ENCODE results near the gene HMOX1. TPM values are rescaled to one million over a fixed set of nuclear protein-coding genes. Genes with fewer than 3 reads are reported as not detected.

HMOX1 gene
- total and polyA plus RNA-seq, 5 donors from 2014 or later = 0.93 to 2.9 (median 1.7) TPM; not detected in 1

- Histone ChIP-seq H3K27ac (ENCODE audit: insufficient read depth, low read length, poor library complexity, severe bottlenecking) (no peak overlapping the region), H3K9me3 (ENCODE audit: control insufficient read depth in 2 of 2, low read length in 2 of 2) (no peaks in the 10 kb centered on the region), H3K4me1 (ENCODE audit: control insufficient read depth, insufficient read depth, low read length, poor library complexity, severe bottlenecking) (peaks cover 29% of the 10 kb centered on the region), H3K36me3 (ENCODE audit: control insufficient read depth, insufficient read depth, low read length) (peaks cover 9% of the 10 kb centered on the region), H3K4me3 (ENCODE audit: low read depth, low read length) (no peak overlapping the region), H3K27me3 (ENCODE audit: control insufficient read depth, insufficient read depth, low read length) (no peaks in the 10 kb centered on the region)
- ATAC-seq (ENCODE audit: low read depth in 2 of 2) = no peak
- Mint-ChIP-seq H3K36me3 (peaks cover 20% of the 10 kb centered on the region), H3K27me3 (peaks cover under 1% of the 10 kb centered on the region), H3K4me1 (peaks cover under 1 to 35% (median 20%) of the 10 kb centered on the region in 4 donors), H3K4me3 (peak overlapping the region; percentile 99 to 100 (median 99)), H3K27ac (peak overlapping the region; percentile 75 to 99 (median 98)), H3K9me3 (peaks cover 0 to 3% (median 0%) of the 10 kb centered on the region in 7 donors)
- DNase-seq = no peak
Observed at GRCh38 chr22:35398591-35398973, 17.7 kb downstream of the HMOX1 start.

GRCh38 chr22:35399114-35399677 lies 18.3 kb downstream of the HMOX1 start:
- H3K4me1 ChIP-seq (ENCODE audit: control insufficient read depth, insufficient read depth, low read length, poor library complexity, severe bottlenecking) = peaks cover 28% of the 10 kb centered on the region
- peak overlapping the region; percentile 98 to 99 (median 99) for H3K27ac Mint-ChIP-seq
- H3K9me3 ChIP-seq (ENCODE audit: control insufficient read depth in 2 of 2, low read length in 2 of 2) = no peaks in the 10 kb centered on the region
- H3K9me3 Mint-ChIP-seq = peaks cover 0 to 3% (median 0%) of the 10 kb centered on the region in 7 donors
- H3K4me3 ChIP-seq (ENCODE audit: low read depth, low read length) = peak overlapping the region; percentile 89
- H3K36me3 ChIP-seq (ENCODE audit: control insufficient read depth, insufficient read depth, low read length) = peaks cover 16% of the 10 kb centered on the region
- H3K27me3 Mint-ChIP-seq = no peaks in the 10 kb centered on the region
- peak overlapping the region; percentile 79 for H3K27ac ChIP-seq (ENCODE audit: insufficient read depth, low read length, poor library complexity, severe bottlenecking)
- peaks cover 7 to 30% (median 21%) of the 10 kb centered on the region in 4 donors for H3K4me1 Mint-ChIP-seq
- ATAC-seq (ENCODE audit: low read depth in 2 of 2) (no peak), DNase-seq (no peak)
- H3K27me3 ChIP-seq (ENCODE audit: control insufficient read depth, insufficient read depth, low read length) = no peaks in the 10 kb centered on the region
- peak overlapping the region; percentile 99 to 100 (median 99) for H3K4me3 Mint-ChIP-seq
- H3K36me3 Mint-ChIP-seq = peaks cover 22% of the 10 kb centered on the region

GRCh38 chr22:35399678-35400500 lies 19.0 kb downstream of the HMOX1 start, which contains the start of gene MCM5:
Gene MCM5 (plus strand): TSS chr22:35400140. CDS start chr22:35400439, 299 bp downstream.
- H3K4me1 Mint-ChIP-seq = peaks cover 10 to 30% (median 22%) of the 10 kb centered on the region in 4 donors
- H3K36me3 Mint-ChIP-seq = peaks cover 27% of the 10 kb centered on the region
- Histone ChIP-seq H3K9me3 (ENCODE audit: control insufficient read depth in 2 of 2, low read length in 2 of 2) (no peaks in the 10 kb centered on the region), H3K4me1 (ENCODE audit: control insufficient read depth, insufficient read depth, low read length, poor library complexity, severe bottlenecking) (peaks cover 28% of the 10 kb centered on the region), H3K27me3 (ENCODE audit: control insufficient read depth, insufficient read depth, low read length) (no peaks in the 10 kb centered on the region), H3K27ac (ENCODE audit: insufficient read depth, low read length, poor library complexity, severe bottlenecking) (peak within 1 kb of the TSS; percentile 79), H3K4me3 (ENCODE audit: low read depth, low read length) (peak within 1 kb of the TSS; percentile 89), H3K36me3 (ENCODE audit: control insufficient read depth, insufficient read depth, low read length) (peaks cover 22% of the 10 kb centered on the region)
- H3K4me3 Mint-ChIP-seq = peak within 1 kb of the TSS; percentile 99 to 100 (median 99)
- H3K9me3 Mint-ChIP-seq = peaks cover 0 to 3% (median 0%) of the 10 kb centered on the region in 7 donors
- H3K27me3 Mint-ChIP-seq = no peaks in the 10 kb centered on the region
- peak; percentile 99 for ATAC-seq (ENCODE audit: low read depth in 2 of 2)
- peak within 1 kb of the TSS; percentile 98 to 99 (median 99) for H3K27ac Mint-ChIP-seq
- peak; percentile 96 to 99 (median 98) for DNase-seq

GRCh38 chr22:35400501-35400790 lies 19.6 kb downstream of the HMOX1 start:
- peaks cover 27% of the 10 kb centered on the region for H3K36me3 Mint-ChIP-seq
- peak overlapping the region in 1 of 3 donors; percentile 98 for H3K27ac Mint-ChIP-seq
- Histone ChIP-seq H3K27ac (ENCODE audit: insufficient read depth, low read length, poor library complexity, severe bottlenecking) (peak overlapping the region; percentile 67), H3K9me3 (ENCODE audit: control insufficient read depth in 2 of 2, low read length in 2 of 2) (no peaks in the 10 kb centered on the region), H3K27me3 (ENCODE audit: control insufficient read depth, insufficient read depth, low read length) (no peaks in the 10 kb centered on the region), H3K4me1 (ENCODE audit: control insufficient read depth, insufficient read depth, low read length, poor library complexity, severe bottlenecking) (peaks cover 28% of the 10 kb centered on the region), H3K4me3 (ENCODE audit: low read depth, low read length) (peak overlapping the region; percentile 87), H3K36me3 (ENCODE audit: control insufficient read depth, insufficient read depth, low read length) (peaks cover 25% of the 10 kb centered on the region)
- H3K4me3 Mint-ChIP-seq = peak overlapping the region; percentile 99 to 100 (median 99)
- DNase-seq (peak in 2 of 3 donors; percentile 19 to 58), ATAC-seq (ENCODE audit: low read depth in 2 of 2) (peak in 1 of 2 donors; percentile 3)
- peaks cover 10 to 30% (median 22%) of the 10 kb centered on the region in 4 donors for H3K4me1 Mint-ChIP-seq
- H3K9me3 Mint-ChIP-seq = peaks cover 0 to 3% (median 0%) of the 10 kb centered on the region in 7 donors
- H3K27me3 Mint-ChIP-seq = no peaks in the 10 kb centered on the region

- H3K27ac ChIP-seq (ENCODE audit: insufficient read depth, low read length, poor library complexity, severe bottlenecking) = no peak overlapping the region
- no peak for DNase-seq
- peaks cover 10 to 34% (median 23%) of the 10 kb centered on the region in 4 donors for H3K4me1 Mint-ChIP-seq
- no peak for ATAC-seq (ENCODE audit: low read depth in 2 of 2)
- peak overlapping the region in 1 of 3 donors; percentile 89 for H3K27ac Mint-ChIP-seq
- H3K27me3 ChIP-seq (ENCODE audit: control insufficient read depth, insufficient read depth, low read length) = no peaks in the 10 kb centered on the region
- H3K9me3 Mint-ChIP-seq = peaks cover 0 to 3% (median 0%) of the 10 kb centered on the region in 7 donors
- no peak overlapping the region for H3K4me3 ChIP-seq (ENCODE audit: low read depth, low read length)
- peaks cover 36% of the 10 kb centered on the region for H3K36me3 ChIP-seq (ENCODE audit: control insufficient read depth, insufficient read depth, low read length)
- peaks cover 34% of the 10 kb centered on the region for H3K36me3 Mint-ChIP-seq
- H3K4me1 ChIP-seq (ENCODE audit: control insufficient read depth, insufficient read depth, low read length, poor library complexity, severe bottlenecking) = peaks cover 28% of the 10 kb centered on the region
- H3K4me3 Mint-ChIP-seq = peak overlapping the region; percentile 86 to 100 (median 89)
- H3K9me3 ChIP-seq (ENCODE audit: control insufficient read depth in 2 of 2, low read length in 2 of 2) = no peaks in the 10 kb centered on the region
- no peaks in the 10 kb centered on the region for H3K27me3 Mint-ChIP-seq
Observed at GRCh38 chr22:35401863-35402262, 21.0 kb downstream of the HMOX1 start.

GRCh38 chr22:35403356-35403755 lies 22.5 kb downstream of the HMOX1 start:
- Mint-ChIP-seq H3K4me3 (peak overlapping the region in 1 of 4 donors; percentile 38), H3K27me3 (no peaks in the 10 kb centered on the region), H3K27ac (peak overlapping the region in 1 of 3 donors; percentile 25), H3K4me1 (peaks cover 16 to 37% (median 25%) of the 10 kb centered on the region in 4 donors), H3K36me3 (peaks cover 47% of the 10 kb centered on the region), H3K9me3 (peaks cover 0 to 4% (median 0%) of the 10 kb centered on the region in 7 donors)
- H3K9me3 ChIP-seq (ENCODE audit: control insufficient read depth in 2 of 2, low read length in 2 of 2) = no peaks in the 10 kb centered on the region
- ATAC-seq (ENCODE audit: low read depth in 2 of 2) (no peak), DNase-seq (no peak)
- no peak overlapping the region for H3K27ac ChIP-seq (ENCODE audit: insufficient read depth, low read length, poor library complexity, severe bottlenecking)
- H3K4me1 ChIP-seq (ENCODE audit: control insufficient read depth, insufficient read depth, low read length, poor library complexity, severe bottlenecking) = peaks cover 28% of the 10 kb centered on the region
- peaks cover 51% of the 10 kb centered on the region for H3K36me3 ChIP-seq (ENCODE audit: control insufficient read depth, insufficient read depth, low read length)
- H3K4me3 ChIP-seq (ENCODE audit: low read depth, low read length) = no peak overlapping the region
- H3K27me3 ChIP-seq (ENCODE audit: control insufficient read depth, insufficient read depth, low read length) = no peaks in the 10 kb centered on the region

GRCh38 chr22:35404176-35404575 lies 23.3 kb downstream of the HMOX1 start:
- H3K36me3 Mint-ChIP-seq = peaks cover 50% of the 10 kb centered on the region

More at GRCh38 chr22:35404176-35404575, 23.3 kb downstream of the HMOX1 start:
- ATAC-seq (ENCODE audit: low read depth in 2 of 2) (no peak), DNase-seq (no peak)
- H3K27ac ChIP-seq (ENCODE audit: insufficient read depth, low read length, poor library complexity, severe bottlenecking) = no peak overlapping the region
- no peaks in the 10 kb centered on the region for H3K9me3 ChIP-seq (ENCODE audit: control insufficient read depth in 2 of 2, low read length in 2 of 2)
- H3K4me1 Mint-ChIP-seq = peaks cover 16 to 34% (median 25%) of the 10 kb centered on the region in 4 donors
- peaks cover 0 to 4% (median 0%) of the 10 kb centered on the region in 7 donors for H3K9me3 Mint-ChIP-seq
- peaks cover 25% of the 10 kb centered on the region for H3K4me1 ChIP-seq (ENCODE audit: control insufficient read depth, insufficient read depth, low read length, poor library complexity, severe bottlenecking)
- H3K27ac Mint-ChIP-seq = no peak overlapping the region
- no peak overlapping the region for H3K4me3 ChIP-seq (ENCODE audit: low read depth, low read length)
- peaks cover 57% of the 10 kb centered on the region for H3K36me3 ChIP-seq (ENCODE audit: control insufficient read depth, insufficient read depth, low read length)
- peak overlapping the region in 2 of 4 donors; percentile 35 to 38 for H3K4me3 Mint-ChIP-seq
- no peaks in the 10 kb centered on the region for H3K27me3 ChIP-seq (ENCODE audit: control insufficient read depth, insufficient read depth, low read length)
- no peaks in the 10 kb centered on the region for H3K27me3 Mint-ChIP-seq
